ENCODE results near the gene TSC22D2. TPM values are rescaled to one million over a fixed set of nuclear protein-coding genes. Genes with fewer than 3 reads are reported as not detected.

Gene TSC22D2
- total and polyA plus RNA-seq, 10 of the 15 experiments (the other 5 are each of a cell fraction or from before 2014, with no cell fraction given) = 7.4 to 19.4 (median 10.9) TPM

DNA sequence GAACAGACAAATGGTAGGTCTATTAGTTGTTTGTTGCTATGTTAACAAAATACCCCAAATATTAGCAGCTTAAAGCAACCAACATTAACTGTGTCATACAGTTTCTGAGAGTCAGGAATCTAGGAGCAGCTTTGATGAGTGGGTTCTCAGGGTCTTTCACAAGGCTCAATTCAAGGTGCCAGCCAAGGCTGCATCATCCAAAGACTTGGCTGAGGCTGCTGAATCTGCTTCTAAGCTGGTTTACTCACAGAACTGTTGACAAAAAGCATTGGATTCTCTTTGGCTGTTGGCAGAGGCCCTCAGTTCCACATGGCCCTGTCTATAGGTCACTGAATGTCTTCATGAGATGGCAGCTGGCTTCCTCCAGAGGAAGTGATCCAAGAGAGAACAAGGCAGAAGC lies 40.3 kb upstream of the TSC22D2 start:
- Histone ChIP-seq H3K4me1 (ENCODE audit: control insufficient read depth, insufficient read depth, low read length) (0 out of 2 replicates have a peak, but pooled peaks cover 2% of the 10 kb centered on the region), H4K20me1 (ENCODE audit: control insufficient read depth, insufficient read depth) (no peaks in the 10 kb centered on the region), H3K27ac (ENCODE audit: control insufficient read depth, insufficient read depth) (no peak overlapping the region), H3K9me3 (replicated peaks; ENCODE audit: control insufficient read depth, insufficient read depth, low read length) (no peaks in the 10 kb centered on the region), H3K4me3 (no peak overlapping the region), H3K4me2 (ENCODE audit: control insufficient read depth, insufficient read depth) (no peak overlapping the region), H2AFZ (ENCODE audit: control insufficient read depth, low read depth, low read length) (no peak overlapping the region), H3K79me2 (ENCODE audit: control insufficient read depth, insufficient read depth, low read length) (no peaks in the 10 kb centered on the region), H3K27me3 (replicated peaks in 1 of 2; ENCODE audit: control insufficient read depth in 2 of 2, insufficient read depth in 2 of 2, low read length in 1 of 2) (no peaks in the 10 kb centered on the region), H3K36me3 (ENCODE audit: control insufficient read depth in 2 of 2, insufficient read depth in 2 of 2, low read length in 1 of 2) (no peaks in the 10 kb centered on the region), H3K9ac (ENCODE audit: control insufficient read depth, insufficient read depth, low read length) (no peak overlapping the region)
- ATAC-seq (no peak), FAIRE-seq (no peak), DNase-seq (ENCODE audit: low read depth, low spot score) (no peak)
- ChIA-PET CTCF (interaction anchor here (1.0 to 1.2 kb wide), 3 partner anchors 39 to 42 kb away, joined by 3 to 5 read pairs (median 4); partner anchors contain the start of gene TSC22D2), RAD21 (ENCODE audit: unreplicated experiment) (interaction anchor here (0.9 to 1.6 kb wide), 2 partner anchors 17 to 40 kb away, joined by 3 to 7 read pairs; partner anchors contain the start of gene TSC22D2), POLR2A (interaction anchor here (1.0 to 1.1 kb wide), 2 partner anchors 13 to 15 kb away, joined by 3 to 4 read pairs; no protein-coding TSS in a partner anchor), SMC1A (ENCODE audit: uncharacterized antibody, unreplicated experiment) (interaction anchor here (0.6 to 1.9 kb wide), 6 partner anchors 12 to 83 kb away, joined by 3 to 7 read pairs (median 3); no protein-coding TSS in a partner anchor)
- no TSS peak for BruUV-seq (replicated peaks)
- in situ Hi-C loops (cut with MboI) = no loop called here
- no peak for TF ChIP-seq MEF2B (IDR thresholded peaks at IDR 0.05; ENCODE audit: partially characterized antibody, poor library complexity, severe bottlenecking)
- no peak for TF ChIP-seq EED (IDR thresholded peaks at IDR 0.05; ENCODE audit: low read depth)
- no peak for TF ChIP-seq KAT2A (conservative IDR thresholded peaks at IDR 0.05; ENCODE audit: control insufficient read depth, low read depth, low read length)
- TF ChIP-seq, protein P1, sequence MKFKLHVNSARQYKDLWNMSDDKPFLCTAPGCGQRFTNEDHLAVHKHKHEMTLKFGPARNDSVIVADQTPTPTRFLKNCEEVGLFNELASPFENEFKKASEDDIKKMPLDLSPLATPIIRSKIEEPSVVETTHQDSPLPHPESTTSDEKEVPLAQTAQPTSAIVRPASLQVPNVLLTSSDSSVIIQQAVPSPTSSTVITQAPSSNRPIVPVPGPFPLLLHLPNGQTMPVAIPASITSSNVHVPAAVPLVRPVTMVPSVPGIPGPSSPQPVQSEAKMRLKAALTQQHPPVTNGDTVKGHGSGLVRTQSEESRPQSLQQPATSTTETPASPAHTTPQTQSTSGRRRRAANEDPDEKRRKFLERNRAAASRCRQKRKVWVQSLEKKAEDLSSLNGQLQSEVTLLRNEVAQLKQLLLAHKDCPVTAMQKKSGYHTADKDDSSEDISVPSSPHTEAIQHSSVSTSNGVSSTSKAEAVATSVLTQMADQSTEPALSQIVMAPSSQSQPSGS (IDR thresholded peaks at IDR 0.05; ENCODE audit: low read length) = no peak
- intact Hi-C loops (cut with micrococcal nuclease; ENCODE audit: unreplicated experiment) = no loop called here

DNA sequence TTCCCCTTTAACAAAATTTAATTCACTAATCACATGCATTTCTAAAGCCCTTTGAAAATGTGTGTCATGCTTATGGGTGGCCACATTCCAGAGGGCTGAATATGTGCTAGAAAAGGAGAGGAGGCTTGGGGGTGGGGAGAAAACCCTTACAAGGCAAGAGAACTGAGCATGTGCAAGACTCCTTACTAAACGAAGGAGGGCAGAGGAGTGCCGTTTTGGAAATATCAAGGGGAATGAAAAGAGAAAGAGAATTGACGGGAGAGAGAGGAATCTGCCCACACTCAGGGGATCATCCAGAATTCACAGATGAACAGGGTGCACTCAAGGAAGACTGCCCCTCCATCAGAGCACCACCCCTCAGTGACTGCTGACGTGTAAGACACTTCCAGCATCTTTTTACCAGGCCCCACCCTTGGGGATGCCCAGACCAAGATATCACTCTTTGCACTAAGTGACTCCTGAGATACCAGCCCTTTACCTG lies 37.9 kb upstream of the TSC22D2 start:
- no TSS peak for BruUV-seq (replicated peaks)
- SMC1A ChIA-PET (ENCODE audit: uncharacterized antibody, unreplicated experiment) = no interaction called here
- in situ Hi-C loops (cut with MboI) = no loop called here

More for the DNA sequence above, 37.9 kb upstream of the TSC22D2 start:
- CTCF ChIA-PET = no interaction called here
- Histone ChIP-seq H3K36me3 (ENCODE audit: control insufficient read depth in 2 of 2, insufficient read depth in 2 of 2, low read length in 1 of 2) (no peaks in the 10 kb centered on the region), H2AFZ (ENCODE audit: control insufficient read depth, low read depth, low read length) (no peak overlapping the region), H4K20me1 (ENCODE audit: control insufficient read depth, insufficient read depth) (no peaks in the 10 kb centered on the region), H3K4me3 (no peak overlapping the region), H3K27ac (ENCODE audit: control insufficient read depth, insufficient read depth) (no peak overlapping the region), H3K79me2 (ENCODE audit: control insufficient read depth, insufficient read depth, low read length) (no peaks in the 10 kb centered on the region), H3K4me1 (ENCODE audit: control insufficient read depth, insufficient read depth, low read length) (0 out of 2 replicates have a peak, but pooled peaks cover 2% of the 10 kb centered on the region), H3K4me2 (ENCODE audit: control insufficient read depth, insufficient read depth) (no peak overlapping the region), H3K9me3 (replicated peaks; ENCODE audit: control insufficient read depth, insufficient read depth, low read length) (no peaks in the 10 kb centered on the region), H3K9ac (ENCODE audit: control insufficient read depth, insufficient read depth, low read length) (no peak overlapping the region), H3K27me3 (replicated peaks in 1 of 2; ENCODE audit: control insufficient read depth in 2 of 2, insufficient read depth in 2 of 2, low read length in 1 of 2) (no peaks in the 10 kb centered on the region)
- intact Hi-C loops (cut with micrococcal nuclease; ENCODE audit: unreplicated experiment) = loop anchor here (5.0 kb wide), 1 partner anchor 37 kb away; the partner anchor contains the start of gene TSC22D2
- ATAC-seq (peak; percentile 50), FAIRE-seq (no peak), DNase-seq (ENCODE audit: low read depth, low spot score) (no peak)
- RAD21 ChIA-PET (ENCODE audit: unreplicated experiment) = no interaction called here
- POLR2A ChIA-PET = no interaction called here
- TF ChIP-seq CREM (IDR thresholded peaks at IDR 0.05; ENCODE audit: low read depth) (peak; percentile 18; the same call in 1 of the 2 replicates), CREB1 (IDR thresholded peaks at IDR 0.05; ENCODE audit: low read depth) (0 out of 2 replicates have a peak, but pooled peaks have one; percentile 15)
- TF ChIP-seq, protein P2, sequence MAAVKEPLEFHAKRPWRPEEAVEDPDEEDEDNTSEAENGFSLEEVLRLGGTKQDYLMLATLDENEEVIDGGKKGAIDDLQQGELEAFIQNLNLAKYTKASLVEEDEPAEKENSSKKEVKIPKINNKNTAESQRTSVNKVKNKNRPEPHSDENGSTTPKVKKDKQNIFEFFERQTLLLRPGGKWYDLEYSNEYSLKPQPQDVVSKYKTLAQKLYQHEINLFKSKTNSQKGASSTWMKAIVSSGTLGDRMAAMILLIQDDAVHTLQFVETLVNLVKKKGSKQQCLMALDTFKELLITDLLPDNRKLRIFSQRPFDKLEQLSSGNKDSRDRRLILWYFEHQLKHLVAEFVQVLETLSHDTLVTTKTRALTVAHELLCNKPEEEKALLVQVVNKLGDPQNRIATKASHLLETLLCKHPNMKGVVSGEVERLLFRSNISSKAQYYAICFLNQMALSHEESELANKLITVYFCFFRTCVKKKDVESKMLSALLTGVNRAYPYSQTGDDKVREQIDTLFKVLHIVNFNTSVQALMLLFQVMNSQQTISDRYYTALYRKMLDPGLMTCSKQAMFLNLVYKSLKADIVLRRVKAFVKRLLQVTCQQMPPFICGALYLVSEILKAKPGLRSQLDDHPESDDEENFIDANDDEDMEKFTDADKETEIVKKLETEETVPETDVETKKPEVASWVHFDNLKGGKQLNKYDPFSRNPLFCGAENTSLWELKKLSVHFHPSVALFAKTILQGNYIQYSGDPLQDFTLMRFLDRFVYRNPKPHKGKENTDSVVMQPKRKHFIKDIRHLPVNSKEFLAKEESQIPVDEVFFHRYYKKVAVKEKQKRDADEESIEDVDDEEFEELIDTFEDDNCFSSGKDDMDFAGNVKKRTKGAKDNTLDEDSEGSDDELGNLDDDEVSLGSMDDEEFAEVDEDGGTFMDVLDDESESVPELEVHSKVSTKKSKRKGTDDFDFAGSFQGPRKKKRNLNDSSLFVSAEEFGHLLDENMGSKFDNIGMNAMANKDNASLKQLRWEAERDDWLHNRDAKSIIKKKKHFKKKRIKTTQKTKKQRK (IDR thresholded peaks at IDR 0.05; ENCODE audit: low read depth, low read length) = no peak
- 53% methylated on average over 4 of the region's 4 CpGs for WGBS (ENCODE audit: insufficient coverage, insufficient replicate concordance, low lambda C conversion rate, missing lambda C conversion rate)

Measured in GM12878 (cell line).